ENCODE measurements around the gene C5. TPM values are rescaled to one million over a fixed set of nuclear protein-coding genes. Genes with fewer than 3 reads are reported as not detected.

The C5 gene
- total RNA-seq, 2 donors from 2014 or later: 59.5 to 96.6 TPM

GRCh38 chr9:120944948-120945347 is 105.1 kb downstream of the C5 start:
- Histone ChIP-seq H3K4me3 (ENCODE audit: low read length) (no peak overlapping the region), H3K9ac (ENCODE audit: extremely low read depth, low read length, poor library complexity, severe bottlenecking) (no peak overlapping the region), H3K9me3 (ENCODE audit: control insufficient read depth, low read length) (no peaks in the 10 kb centered on the region), H3K27me3 (ENCODE audit: control insufficient read depth, insufficient read depth, low read length, poor library complexity, severe bottlenecking) (no peaks in the 10 kb centered on the region), H3K4me1 (ENCODE audit: control insufficient read depth, insufficient read depth, low read length) (peaks cover 3% of the 10 kb centered on the region), H3K36me3 (ENCODE audit: control insufficient read depth, insufficient read depth, low read length) (no peaks in the 10 kb centered on the region), H3K27ac (ENCODE audit: low read depth, low read length) (no peak overlapping the region)
- H3K4me1 Mint-ChIP-seq: peaks cover 15% of the 10 kb centered on the region
- H3K9me3 Mint-ChIP-seq: no peaks in the 10 kb centered on the region
- H3K36me3 Mint-ChIP-seq (ENCODE audit: low read depth): no peaks in the 10 kb centered on the region
- no peak for DNase-seq
- H3K27me3 Mint-ChIP-seq (ENCODE audit: insufficient read depth): no peaks in the 10 kb centered on the region
- no peak for TF ChIP-seq CTCF (conservative IDR thresholded peaks at IDR 0.05)
- no peak overlapping the region for H3K4me3 Mint-ChIP-seq
- WGBS, 2 experiments (ENCODE audit: insufficient coverage in 1 of 2, insufficient read length in 1 of 2): 93% methylated on average over 3 of the region's 3 CpGs; no CpG with 5 or more reads in 1 of the 2 experiments
- H3K27ac Mint-ChIP-seq: no peak overlapping the region

GRCh38 chr9:120944434-120944843 is 105.6 kb downstream of the C5 start:
- Histone ChIP-seq H3K9ac (ENCODE audit: extremely low read depth, low read length, poor library complexity, severe bottlenecking) (no peak overlapping the region), H3K27ac (ENCODE audit: low read depth, low read length) (no peak overlapping the region), H3K9me3 (ENCODE audit: control insufficient read depth, low read length) (no peaks in the 10 kb centered on the region), H3K36me3 (ENCODE audit: control insufficient read depth, insufficient read depth, low read length) (no peaks in the 10 kb centered on the region), H3K27me3 (ENCODE audit: control insufficient read depth, insufficient read depth, low read length, poor library complexity, severe bottlenecking) (no peaks in the 10 kb centered on the region), H3K4me3 (ENCODE audit: low read length) (no peak overlapping the region), H3K4me1 (ENCODE audit: control insufficient read depth, insufficient read depth, low read length) (peaks cover 6% of the 10 kb centered on the region)
- Mint-ChIP-seq H3K36me3 (ENCODE audit: low read depth) (no peaks in the 10 kb centered on the region), H3K27me3 (ENCODE audit: insufficient read depth) (no peaks in the 10 kb centered on the region), H3K4me3 (no peak overlapping the region), H3K4me1 (peaks cover 20% of the 10 kb centered on the region), H3K27ac (no peak overlapping the region), H3K9me3 (no peaks in the 10 kb centered on the region)
- TF ChIP-seq CTCF (conservative IDR thresholded peaks at IDR 0.05): no peak
- no peak for DNase-seq
- WGBS, 2 experiments (ENCODE audit: insufficient coverage in 1 of 2, insufficient read length in 1 of 2): 81 to 100% methylated on average over 2 to 4 of the region's 4 CpGs

GRCh38 chr9:120942186-120943001 is 107.7 kb downstream of the C5 start:
- H3K27ac Mint-ChIP-seq: no peak overlapping the region
- H3K27me3 Mint-ChIP-seq (ENCODE audit: insufficient read depth): no peaks in the 10 kb centered on the region
- no peaks in the 10 kb centered on the region for H3K9me3 Mint-ChIP-seq
- no peaks in the 10 kb centered on the region for H3K36me3 Mint-ChIP-seq (ENCODE audit: low read depth)
- no peak overlapping the region for H3K4me3 ChIP-seq (ENCODE audit: low read length)
- H3K4me1 Mint-ChIP-seq: peaks cover 36% of the 10 kb centered on the region
- no peaks in the 10 kb centered on the region for H3K9me3 ChIP-seq (ENCODE audit: control insufficient read depth, low read length)
- H3K27ac ChIP-seq (ENCODE audit: low read depth, low read length): no peak overlapping the region
- H3K4me3 Mint-ChIP-seq: no peak overlapping the region
- 53 to 73% methylated on average over 5 to 8 of the region's 8 CpGs for WGBS, 2 experiments (ENCODE audit: insufficient coverage in 1 of 2, insufficient read length in 1 of 2)
- H3K9ac ChIP-seq (ENCODE audit: extremely low read depth, low read length, poor library complexity, severe bottlenecking): no peak overlapping the region
- H3K4me1 ChIP-seq (ENCODE audit: control insufficient read depth, insufficient read depth, low read length): peaks cover 11% of the 10 kb centered on the region
- TF ChIP-seq CTCF (conservative IDR thresholded peaks at IDR 0.05): no peak
- no peaks in the 10 kb centered on the region for H3K27me3 ChIP-seq (ENCODE audit: control insufficient read depth, insufficient read depth, low read length, poor library complexity, severe bottlenecking)
- peak; percentile 69 for DNase-seq
- no peaks in the 10 kb centered on the region for H3K36me3 ChIP-seq (ENCODE audit: control insufficient read depth, insufficient read depth, low read length)

All from endodermal cell (in vitro differentiated cells).